EH (cell line): Measurements from ENCODE around the gene STRIP1.

Source experiments
- DNase-seq: peaks from one replicate; pipeline ENCODE4 v3.0.0-alpha.2; 2015; ENCODE audit warnings: low read depth

The STRIP1 gene

GRCh38 chr1:110097507-110098221 is 63.2 kb downstream of the STRIP1 start:
- DNase-seq = no peak

- no peak for DNase-seq
These were observed 64.0 kb downstream of the STRIP1 start for GRCh38 chr1:110098222-110099026.

GRCh38 chr1:110100335-110100734 is 65.9 kb downstream of the STRIP1 start:
- DNase-seq = no peak

GRCh38 chr1:110102081-110102480 is 67.7 kb downstream of the STRIP1 start:
- DNase-seq = peak; percentile 76
